HEK293 (cell line): Measurements from ENCODE around the gene ZNF440.
"Not testable (repeated sequence)": the region's sequence is repeated elsewhere in the genome, so short reads cannot be mapped to it uniquely, and the experiment has no call there.

Experiments used
- CTCF ChIA-PET: fragments of 350-600 bp; formaldehyde crosslinking; extraction: SDS; loops from one replicate; lab custom pipeline; 2021; ENCODE audit warnings: antibody characterized with exemption; lab: Yijun Ruan, JAX
- POLR2A ChIA-PET: fragments of 300-600 bp; formaldehyde crosslinking; extraction: SDS; loops from one replicate; lab custom pipeline; 2020; ENCODE audit warnings: antibody characterized with exemption, inconsistent platforms; lab: Yijun Ruan, JAX
- H3K27ac ChIP-seq: fragments of 200-500 bp; sonication (Bioruptor generic); 2 replicates; pipeline ENCODE4 v1.5.1; 2014; ENCODE audit warnings: low read depth, low read length, control low read depth, inconsistent platforms; ENCODE audit errors: extremely low read depth
- H3K36me3 ChIP-seq, 2 experiments: fragments of 200-500 bp in 1 of 2; sonication (Bioruptor generic) in 1 of 2; 1 replicate in 1 of 2; 2 replicates in 1 of 2; pipeline ENCODE4 v1.5.1; 2014 to 2017; ENCODE audit warnings: inconsistent platforms in 2 of 2, low read length in 2 of 2; ENCODE audit not compliant: control insufficient read depth in 2 of 2, insufficient read depth in 1 of 2
- H3K4me1 ChIP-seq: fragments of 200-500 bp; sonication (Bioruptor generic); 2 replicates; pipeline ENCODE4 v1.5.1; 2014; ENCODE audit warnings: mild to moderate bottlenecking, low read length, inconsistent platforms; ENCODE audit not compliant: control insufficient read depth, insufficient read depth
- H3K4me3 ChIP-seq: 2 replicates; pipeline ENCODE4 v1.5.1; 2011; ENCODE audit warnings: low read depth, mild to moderate bottlenecking, control low read depth, low read length, moderate library complexity
- H3K9me3 ChIP-seq: fragments of 200-500 bp; sonication (Bioruptor generic); 2 replicates; pipeline ENCODE4 v1.5.1; 2014; ENCODE audit warnings: low read depth, low read length, inconsistent platforms; ENCODE audit not compliant: control insufficient read depth, insufficient read depth
- KLF1 ChIP-seq: fragments of 450-650 bp; formaldehyde crosslinking; IDR thresholded peaks from 2 replicates; pipeline ENCODE4 v1.5.1; 2016; ENCODE audit warnings: missing biosample characterization, missing genetic modification characterization
- SETDB1 ChIP-seq: IDR thresholded peaks from one replicate; pipeline ENCODE4 v1.6.1; 2017; ENCODE audit warnings: mild to moderate bottlenecking, low read length, moderate library complexity, mixed read lengths; ENCODE audit not compliant: insufficient read length
- ZNF133 ChIP-seq: fragments of 450-650 bp; formaldehyde crosslinking; IDR thresholded peaks from 2 replicates; pipeline ENCODE4 v1.5.1; 2016; ENCODE audit warnings: missing biosample characterization, missing genetic modification characterization
- ZNF2 ChIP-seq: fragments of 450-650 bp; formaldehyde crosslinking; IDR thresholded peaks from 2 replicates; pipeline ENCODE4 v1.5.1; 2016; ENCODE audit warnings: missing biosample characterization, missing genetic modification characterization
- ZNF211 ChIP-seq: fragments of 450-650 bp; formaldehyde crosslinking; IDR thresholded peaks from 2 replicates; pipeline ENCODE4 v1.5.1; 2016; ENCODE audit warnings: low read depth, missing biosample characterization, missing genetic modification characterization
- ZNF274 ChIP-seq, 2 experiments: fragments of 200-500 bp in 1 of 2; fragments of 450-650 bp in 1 of 2; sonication (Bioruptor generic) in 1 of 2; formaldehyde crosslinking in 1 of 2; IDR thresholded peaks; 2 replicates each; pipeline versions ENCODE4 v1.5.1 to v1.6.1; 2014 to 2016; ENCODE audit warnings: borderline replicate concordance in 1 of 2, inconsistent platforms in 1 of 2, low read length in 1 of 2, missing biosample characterization in 1 of 2, missing genetic modification characterization in 1 of 2
- ZNF610 ChIP-seq: fragments of 450-650 bp; formaldehyde crosslinking; IDR thresholded peaks from 2 replicates; pipeline ENCODE4 v1.5.1; 2016; ENCODE audit warnings: missing biosample characterization, missing genetic modification characterization, borderline replicate concordance
- ZNF768 ChIP-seq: fragments of 450-650 bp; formaldehyde crosslinking; IDR thresholded peaks from 2 replicates; pipeline ENCODE4 v1.5.1; 2018; ENCODE audit warnings: missing biosample characterization, mild to moderate bottlenecking, missing genetic modification characterization
- TF ChIP-seq, protein P1 (sequence below): fragments of 450-650 bp; formaldehyde crosslinking; IDR thresholded peaks from 2 replicates; pipeline ENCODE4 v1.5.1; 2016; ENCODE audit warnings: missing biosample characterization, missing genetic modification characterization
- TF ChIP-seq, protein P2 (sequence below): fragments of 450-650 bp; formaldehyde crosslinking; IDR thresholded peaks from 2 replicates; pipeline ENCODE4 v1.5.1; 2017; ENCODE audit warnings: missing biosample characterization, mild to moderate bottlenecking, missing genetic modification characterization, moderate library complexity
- TF ChIP-seq, protein P3 (sequence below): fragments of 450-650 bp; formaldehyde crosslinking; IDR thresholded peaks from 2 replicates; pipeline ENCODE4 v1.5.1; 2017; ENCODE audit warnings: missing biosample characterization, missing genetic modification characterization
- TF ChIP-seq, protein P4 (sequence below): fragments of 450-650 bp; formaldehyde crosslinking; IDR thresholded peaks from 2 replicates; pipeline ENCODE4 v1.5.1; 2016; ENCODE audit warnings: missing biosample characterization, missing genetic modification characterization
- TF ChIP-seq, protein P5 (sequence below): fragments of 450-650 bp; formaldehyde crosslinking; IDR thresholded peaks from 2 replicates; pipeline ENCODE4 v1.5.1; 2016; ENCODE audit warnings: missing biosample characterization, missing genetic modification characterization, low read depth
- TF ChIP-seq, protein P6 (sequence below): fragments of 450-650 bp; formaldehyde crosslinking; IDR thresholded peaks from 2 replicates; pipeline ENCODE4 v1.5.1; 2016; ENCODE audit warnings: missing biosample characterization, missing genetic modification characterization

ZNF440 gene

DNA sequence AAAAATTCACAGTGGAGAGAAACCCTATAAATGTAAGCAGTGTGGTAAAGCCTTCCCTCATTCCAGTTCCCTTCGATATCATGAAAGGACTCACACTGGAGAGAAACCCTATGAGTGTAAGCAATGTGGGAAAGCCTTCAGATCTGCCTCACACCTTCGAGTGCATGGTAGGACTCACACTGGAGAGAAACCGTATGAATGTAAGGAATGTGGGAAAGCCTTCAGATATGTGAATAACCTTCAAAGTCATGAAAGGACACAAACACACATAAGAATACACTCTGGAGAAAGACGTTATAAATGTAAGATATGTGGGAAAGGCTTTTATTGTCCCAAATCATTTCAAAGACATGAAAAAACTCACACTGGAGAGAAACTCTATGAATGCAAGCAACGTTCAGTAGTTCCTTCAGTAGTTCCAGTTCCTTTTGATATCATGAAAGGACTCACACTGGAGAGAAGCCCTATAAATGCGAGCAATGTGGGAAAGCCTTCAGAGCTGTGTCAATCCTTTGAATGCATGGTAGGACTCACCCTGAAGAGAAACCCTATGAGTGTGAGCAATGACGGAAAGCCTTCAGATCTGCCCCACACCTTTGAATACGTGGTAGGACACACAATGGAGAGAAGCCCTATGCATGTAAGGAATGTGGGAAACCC, 18.3 kb downstream of the ZNF440 start:
- no peak overlapping the region for H3K4me3 ChIP-seq

DNA sequence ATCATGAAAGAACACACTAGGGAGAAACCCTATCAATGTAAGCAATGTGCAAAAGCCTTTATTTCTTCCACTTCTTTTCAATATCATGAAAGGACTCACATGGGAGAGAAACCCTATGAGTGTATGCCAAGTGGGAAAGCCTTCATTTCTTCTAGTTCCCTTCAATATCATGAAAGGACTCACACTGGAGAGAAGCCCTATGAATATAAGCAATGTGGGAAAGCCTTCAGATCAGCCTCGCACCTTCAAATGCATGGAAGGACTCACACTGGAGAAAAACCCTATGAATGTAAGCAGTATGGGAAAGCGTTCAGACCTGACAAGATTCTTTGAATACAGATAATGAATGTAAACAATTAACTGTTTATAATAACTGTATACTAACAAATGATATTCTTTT, 19.5 kb downstream of the ZNF440 start:
- H3K9me3 ChIP-seq: no peaks in the 10 kb centered on the region
- peaks cover 0 to 41% of the 10 kb centered on the region in 2 experiments; a peak in 1 of 3 replicates for H3K36me3 ChIP-seq
- no peaks in the 10 kb centered on the region for H3K4me1 ChIP-seq
- TF ChIP-seq, protein P1, sequence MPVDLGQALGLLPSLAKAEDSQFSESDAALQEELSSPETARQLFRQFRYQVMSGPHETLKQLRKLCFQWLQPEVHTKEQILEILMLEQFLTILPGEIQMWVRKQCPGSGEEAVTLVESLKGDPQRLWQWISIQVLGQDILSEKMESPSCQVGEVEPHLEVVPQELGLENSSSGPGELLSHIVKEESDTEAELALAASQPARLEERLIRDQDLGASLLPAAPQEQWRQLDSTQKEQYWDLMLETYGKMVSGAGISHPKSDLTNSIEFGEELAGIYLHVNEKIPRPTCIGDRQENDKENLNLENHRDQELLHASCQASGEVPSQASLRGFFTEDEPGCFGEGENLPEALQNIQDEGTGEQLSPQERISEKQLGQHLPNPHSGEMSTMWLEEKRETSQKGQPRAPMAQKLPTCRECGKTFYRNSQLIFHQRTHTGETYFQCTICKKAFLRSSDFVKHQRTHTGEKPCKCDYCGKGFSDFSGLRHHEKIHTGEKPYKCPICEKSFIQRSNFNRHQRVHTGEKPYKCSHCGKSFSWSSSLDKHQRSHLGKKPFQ (tag by site-specific recombination): no peak
- TF ChIP-seq ZNF274 (IDR thresholded peaks at IDR 0.05; ENCODE audit: low read length) (no peak), ZNF274 (tag by site-specific recombination; IDR thresholded peaks at IDR 0.05; ENCODE audit: borderline replicate concordance) (peak; percentile 73; the same call in 1 of the 2 replicates), ZNF211 (tag by site-specific recombination) (no peak), SETDB1 (peak; percentile 64)
- TF ChIP-seq, all 188 proteins: peak for 2
- ChIA-PET POLR2A (no interaction called here), CTCF (no interaction called here)
- no peak overlapping the region for H3K27ac ChIP-seq
- H3K4me3 ChIP-seq: no peak overlapping the region

More for the DNA sequence above, 18.3 kb downstream of the ZNF440 start:
- TF ChIP-seq, protein P2, sequence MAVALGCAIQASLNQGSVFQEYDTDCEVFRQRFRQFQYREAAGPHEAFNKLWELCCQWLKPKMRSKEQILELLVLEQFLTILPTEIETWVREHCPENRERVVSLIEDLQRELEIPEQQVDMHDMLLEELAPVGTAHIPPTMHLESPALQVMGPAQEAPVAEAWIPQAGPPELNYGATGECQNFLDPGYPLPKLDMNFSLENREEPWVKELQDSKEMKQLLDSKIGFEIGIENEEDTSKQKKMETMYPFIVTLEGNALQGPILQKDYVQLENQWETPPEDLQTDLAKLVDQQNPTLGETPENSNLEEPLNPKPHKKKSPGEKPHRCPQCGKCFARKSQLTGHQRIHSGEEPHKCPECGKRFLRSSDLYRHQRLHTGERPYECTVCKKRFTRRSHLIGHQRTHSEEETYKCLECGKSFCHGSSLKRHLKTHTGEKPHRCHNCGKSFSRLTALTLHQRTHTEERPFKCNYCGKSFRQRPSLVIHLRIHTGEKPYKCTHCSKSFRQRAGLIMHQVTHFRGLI: no peak
- peak; percentile 95 for TF ChIP-seq SETDB1
- TF ChIP-seq ZNF133: no peak
- ChIA-PET POLR2A (no interaction called here), CTCF (interaction anchor here (0.6 kb wide), 1 partner anchor 139 kb away, joined by 3 read pairs; no protein-coding TSS in a partner anchor)
- H3K9me3 ChIP-seq: no peaks in the 10 kb centered on the region
- H3K27ac ChIP-seq: no peak overlapping the region
- H3K4me1 ChIP-seq: no peaks in the 10 kb centered on the region
- H3K36me3 ChIP-seq: peaks cover 0 to 44% of the 10 kb centered on the region in 2 experiments; a peak in 1 of 3 replicates

DNA sequence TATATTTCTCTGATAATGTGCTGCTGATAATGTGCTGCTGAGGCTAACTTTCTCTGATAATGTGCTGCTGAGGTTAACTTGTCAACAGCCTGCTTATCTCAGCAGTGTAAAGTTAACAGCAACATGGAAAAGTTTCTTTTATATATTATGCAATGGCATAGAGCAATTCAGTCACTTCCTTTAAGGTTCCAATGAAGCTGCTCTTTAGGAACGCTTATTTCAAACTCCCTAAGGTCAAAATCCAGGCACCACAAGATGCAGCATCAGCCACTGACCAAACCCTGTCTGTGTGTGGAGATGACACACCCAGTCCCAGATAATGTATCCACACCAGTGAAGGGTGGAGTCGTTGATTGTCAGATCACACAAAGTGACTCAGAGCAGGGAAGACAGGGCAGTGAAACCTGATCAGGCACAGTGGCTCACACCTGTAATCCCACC, 21.6 kb downstream of the ZNF440 start:
- peak; percentile 48; the same call in 1 of the 2 replicates for TF ChIP-seq KLF1 (tag by site-specific recombination)
- POLR2A ChIA-PET, H3K4me3 ChIP-seq, H3K4me1 ChIP-seq, H3K9me3 ChIP-seq, H3K27ac ChIP-seq: not testable (repeated sequence)
- CTCF ChIA-PET: interaction anchor here (0.7 to 1.1 kb wide), 2 partner anchors 23 to 38 kb away, joined by 3 to 4 read pairs; no protein-coding TSS in a partner anchor
- H3K36me3 ChIP-seq: peaks cover 0 to 29% of the 10 kb centered on the region in 2 experiments; a peak in 1 of 3 replicates

DNA sequence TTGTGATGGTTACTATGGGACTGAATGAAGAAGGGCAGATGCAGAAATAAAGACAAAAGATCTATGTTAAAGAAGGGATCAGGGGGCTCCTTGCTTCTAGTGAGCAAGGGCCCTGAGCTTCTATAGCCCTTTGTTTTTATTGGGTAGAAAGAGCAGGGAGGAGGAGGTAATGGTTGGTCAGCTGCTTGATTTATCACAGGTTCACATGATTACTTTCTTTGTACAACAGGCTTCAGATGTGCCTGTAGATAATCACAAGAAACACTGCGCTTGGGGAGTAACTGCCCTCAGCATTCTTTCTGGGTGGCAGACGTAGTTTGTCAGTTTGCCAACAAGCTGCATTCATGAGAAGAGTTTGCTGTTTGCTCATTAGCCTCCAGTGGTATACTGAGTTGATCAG, 29.6 kb downstream of the ZNF440 start:
- ChIA-PET CTCF (no interaction called here), POLR2A (no interaction called here)
- no peaks in the 10 kb centered on the region for H3K4me1 ChIP-seq
- TF ChIP-seq KLF1 (tag by site-specific recombination): no peak
- TF ChIP-seq, protein P3, sequence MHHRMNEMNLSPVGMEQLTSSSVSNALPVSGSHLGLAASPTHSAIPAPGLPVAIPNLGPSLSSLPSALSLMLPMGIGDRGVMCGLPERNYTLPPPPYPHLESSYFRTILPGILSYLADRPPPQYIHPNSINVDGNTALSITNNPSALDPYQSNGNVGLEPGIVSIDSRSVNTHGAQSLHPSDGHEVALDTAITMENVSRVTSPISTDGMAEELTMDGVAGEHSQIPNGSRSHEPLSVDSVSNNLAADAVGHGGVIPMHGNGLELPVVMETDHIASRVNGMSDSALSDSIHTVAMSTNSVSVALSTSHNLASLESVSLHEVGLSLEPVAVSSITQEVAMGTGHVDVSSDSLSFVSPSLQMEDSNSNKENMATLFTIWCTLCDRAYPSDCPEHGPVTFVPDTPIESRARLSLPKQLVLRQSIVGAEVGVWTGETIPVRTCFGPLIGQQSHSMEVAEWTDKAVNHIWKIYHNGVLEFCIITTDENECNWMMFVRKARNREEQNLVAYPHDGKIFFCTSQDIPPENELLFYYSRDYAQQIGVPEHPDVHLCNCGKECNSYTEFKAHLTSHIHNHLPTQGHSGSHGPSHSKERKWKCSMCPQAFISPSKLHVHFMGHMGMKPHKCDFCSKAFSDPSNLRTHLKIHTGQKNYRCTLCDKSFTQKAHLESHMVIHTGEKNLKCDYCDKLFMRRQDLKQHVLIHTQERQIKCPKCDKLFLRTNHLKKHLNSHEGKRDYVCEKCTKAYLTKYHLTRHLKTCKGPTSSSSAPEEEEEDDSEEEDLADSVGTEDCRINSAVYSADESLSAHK (tag by site-specific recombination): no peak
- TF ChIP-seq ZNF2 (tag by site-specific recombination): no peak
- TF ChIP-seq, protein P4, sequence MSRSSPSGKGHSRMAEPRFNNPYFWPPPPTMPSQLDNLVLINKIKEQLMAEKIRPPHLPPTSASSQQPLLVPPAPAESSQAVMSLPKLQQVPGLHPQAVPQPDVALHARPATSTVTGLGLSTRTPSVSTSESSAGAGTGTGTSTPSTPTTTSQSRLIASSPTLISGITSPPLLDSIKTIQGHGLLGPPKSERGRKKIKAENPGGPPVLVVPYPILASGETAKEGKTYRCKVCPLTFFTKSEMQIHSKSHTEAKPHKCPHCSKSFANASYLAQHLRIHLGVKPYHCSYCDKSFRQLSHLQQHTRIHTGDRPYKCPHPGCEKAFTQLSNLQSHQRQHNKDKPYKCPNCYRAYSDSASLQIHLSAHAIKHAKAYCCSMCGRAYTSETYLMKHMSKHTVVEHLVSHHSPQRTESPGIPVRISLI: no peak
- TF ChIP-seq ZNF768 (tag by site-specific recombination): no peak
- no peak for TF ChIP-seq ZNF610 (tag by site-specific recombination)
- TF ChIP-seq, protein P5, sequence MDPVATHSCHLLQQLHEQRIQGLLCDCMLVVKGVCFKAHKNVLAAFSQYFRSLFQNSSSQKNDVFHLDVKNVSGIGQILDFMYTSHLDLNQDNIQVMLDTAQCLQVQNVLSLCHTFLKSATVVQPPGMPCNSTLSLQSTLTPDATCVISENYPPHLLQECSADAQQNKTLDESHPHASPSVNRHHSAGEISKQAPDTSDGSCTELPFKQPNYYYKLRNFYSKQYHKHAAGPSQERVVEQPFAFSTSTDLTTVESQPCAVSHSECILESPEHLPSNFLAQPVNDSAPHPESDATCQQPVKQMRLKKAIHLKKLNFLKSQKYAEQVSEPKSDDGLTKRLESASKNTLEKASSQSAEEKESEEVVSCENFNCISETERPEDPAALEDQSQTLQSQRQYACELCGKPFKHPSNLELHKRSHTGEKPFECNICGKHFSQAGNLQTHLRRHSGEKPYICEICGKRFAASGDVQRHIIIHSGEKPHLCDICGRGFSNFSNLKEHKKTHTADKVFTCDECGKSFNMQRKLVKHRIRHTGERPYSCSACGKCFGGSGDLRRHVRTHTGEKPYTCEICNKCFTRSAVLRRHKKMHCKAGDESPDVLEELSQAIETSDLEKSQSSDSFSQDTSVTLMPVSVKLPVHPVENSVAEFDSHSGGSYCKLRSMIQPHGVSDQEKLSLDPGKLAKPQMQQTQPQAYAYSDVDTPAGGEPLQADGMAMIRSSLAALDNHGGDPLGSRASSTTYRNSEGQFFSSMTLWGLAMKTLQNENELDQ (tag by site-specific recombination): no peak
- TF ChIP-seq, protein P6, sequence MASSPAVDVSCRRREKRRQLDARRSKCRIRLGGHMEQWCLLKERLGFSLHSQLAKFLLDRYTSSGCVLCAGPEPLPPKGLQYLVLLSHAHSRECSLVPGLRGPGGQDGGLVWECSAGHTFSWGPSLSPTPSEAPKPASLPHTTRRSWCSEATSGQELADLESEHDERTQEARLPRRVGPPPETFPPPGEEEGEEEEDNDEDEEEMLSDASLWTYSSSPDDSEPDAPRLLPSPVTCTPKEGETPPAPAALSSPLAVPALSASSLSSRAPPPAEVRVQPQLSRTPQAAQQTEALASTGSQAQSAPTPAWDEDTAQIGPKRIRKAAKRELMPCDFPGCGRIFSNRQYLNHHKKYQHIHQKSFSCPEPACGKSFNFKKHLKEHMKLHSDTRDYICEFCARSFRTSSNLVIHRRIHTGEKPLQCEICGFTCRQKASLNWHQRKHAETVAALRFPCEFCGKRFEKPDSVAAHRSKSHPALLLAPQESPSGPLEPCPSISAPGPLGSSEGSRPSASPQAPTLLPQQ: no peak

More for the DNA sequence above, 29.6 kb downstream of the ZNF440 start:
- Histone ChIP-seq H3K36me3 (no peaks in the 10 kb centered on the region), H3K9me3 (no peaks in the 10 kb centered on the region), H3K4me3 (no peak overlapping the region), H3K27ac (no peak overlapping the region)
